NCI-H1092 (cell line): ENCODE results near the gene LYPD4.
"Not testable (repeated sequence)": the region's sequence is repeated elsewhere in the genome, so short reads cannot be mapped to it uniquely, and the experiment has no call there.

Experiments
- DNase-seq: peaks from one replicate; lab custom pipeline; 2025; lab: John Stamatoyannopoulos, UW

Gene LYPD4

DNA sequence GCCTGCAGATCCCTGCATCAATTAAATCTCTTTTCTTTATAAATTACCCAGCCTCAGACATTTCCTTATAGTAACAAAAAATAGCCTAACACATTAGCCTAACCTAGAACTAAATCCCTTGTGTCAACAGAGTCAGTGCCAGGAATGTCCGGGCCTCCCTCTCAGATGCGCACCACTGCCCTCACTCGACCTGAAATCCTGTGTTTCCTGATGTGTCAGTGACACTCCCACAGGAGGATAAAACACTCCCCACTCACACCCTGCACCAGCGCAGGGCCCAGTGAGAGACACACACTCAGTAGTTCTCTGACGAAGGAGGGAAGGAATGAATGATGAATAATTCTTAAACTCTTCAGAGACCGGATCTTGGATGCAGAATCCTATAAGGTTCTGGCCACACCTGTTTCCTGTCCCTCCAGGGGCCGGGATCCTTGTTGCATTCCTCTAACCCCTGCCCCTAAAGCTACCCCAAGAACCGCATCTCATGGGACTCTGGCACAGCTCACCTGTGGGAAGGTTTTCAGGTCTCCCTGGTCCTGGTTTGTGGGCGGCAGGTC, 45.0 kb downstream of the LYPD4 start:
- no peak for DNase-seq

DNA sequence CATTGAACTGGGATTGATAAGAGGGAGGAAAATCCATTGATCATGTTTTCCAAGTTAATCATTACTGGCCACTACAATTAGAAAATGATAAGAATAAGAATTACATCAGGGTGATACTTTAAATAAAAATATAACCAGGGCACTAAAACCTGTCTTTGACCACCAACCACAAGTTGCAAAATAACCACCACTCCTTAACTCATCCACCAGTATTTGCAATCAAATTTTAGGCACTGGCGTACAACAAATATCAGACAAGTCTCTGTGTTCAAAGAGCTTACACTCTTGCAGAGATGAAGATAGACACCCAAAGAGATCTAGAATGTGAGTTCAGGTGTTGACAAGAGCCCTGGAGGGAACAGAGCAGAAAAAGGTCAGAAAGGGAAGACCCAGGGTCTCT, 47.6 kb downstream of the LYPD4 start:
- DNase-seq = no peak

DNA sequence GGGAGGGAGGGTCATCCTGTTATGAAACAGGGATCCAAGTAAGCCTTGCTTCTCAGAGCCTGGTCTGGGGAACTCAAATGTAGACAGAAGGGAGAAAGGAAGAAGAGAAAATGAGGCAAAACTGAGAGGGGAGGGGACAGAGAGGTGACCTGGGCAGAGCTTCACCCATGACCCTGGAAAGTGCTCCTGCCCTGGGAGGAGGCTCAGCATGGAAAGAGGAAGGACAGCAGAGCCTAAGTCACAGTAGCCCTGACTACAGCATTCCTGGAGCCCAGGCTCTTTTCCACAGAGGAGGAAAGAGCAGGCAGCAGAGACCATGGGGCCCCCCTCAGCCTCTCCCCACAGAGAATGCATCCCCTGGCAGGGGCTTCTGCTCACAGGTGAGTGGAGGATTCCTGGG, 48.1 kb downstream of the LYPD4 start, which contains the start of gene CEACAM3:
TSS of gene CEACAM3 (plus strand) at position 226 of the 400 bp plus-strand sequence. CDS start at position 317, 91 bp downstream.
- no peak for DNase-seq

DNA sequence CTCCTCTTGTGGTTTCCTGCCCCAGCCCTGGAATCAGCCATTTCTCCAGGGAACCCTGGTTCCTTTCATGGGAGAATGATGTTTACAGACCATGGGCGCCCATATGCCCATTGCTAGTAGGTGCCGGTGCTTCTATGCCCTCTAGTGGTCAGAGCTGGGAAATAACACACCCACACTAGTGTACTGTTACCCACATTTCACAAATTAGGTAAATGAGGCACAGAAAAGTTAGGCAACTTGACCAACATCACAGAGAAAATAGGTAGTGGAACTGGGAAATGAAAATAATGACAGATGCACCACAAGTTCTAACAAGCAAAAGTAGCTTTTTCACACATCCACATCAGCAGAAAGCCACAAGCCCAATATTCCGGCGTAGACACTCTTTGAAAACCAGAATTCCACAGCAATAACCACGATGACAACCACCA, 49.4 kb downstream of the LYPD4 start:
- peak; percentile 54 for DNase-seq

DNA sequence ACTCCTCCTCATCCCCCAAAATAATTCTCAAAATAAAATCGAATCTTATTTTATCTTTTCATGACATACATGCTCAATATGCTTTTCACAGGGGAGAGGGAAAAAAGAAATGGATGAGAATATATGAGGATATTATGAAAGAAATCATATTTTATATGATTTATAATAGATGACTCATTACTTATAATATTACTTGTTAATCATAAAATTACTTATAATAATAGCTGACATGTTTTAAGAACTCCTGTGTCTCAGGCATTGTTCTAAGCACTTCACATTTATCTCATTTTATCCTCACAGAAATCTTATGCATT, 51.1 kb downstream of the LYPD4 start:
- DNase-seq = no peak

DNA sequence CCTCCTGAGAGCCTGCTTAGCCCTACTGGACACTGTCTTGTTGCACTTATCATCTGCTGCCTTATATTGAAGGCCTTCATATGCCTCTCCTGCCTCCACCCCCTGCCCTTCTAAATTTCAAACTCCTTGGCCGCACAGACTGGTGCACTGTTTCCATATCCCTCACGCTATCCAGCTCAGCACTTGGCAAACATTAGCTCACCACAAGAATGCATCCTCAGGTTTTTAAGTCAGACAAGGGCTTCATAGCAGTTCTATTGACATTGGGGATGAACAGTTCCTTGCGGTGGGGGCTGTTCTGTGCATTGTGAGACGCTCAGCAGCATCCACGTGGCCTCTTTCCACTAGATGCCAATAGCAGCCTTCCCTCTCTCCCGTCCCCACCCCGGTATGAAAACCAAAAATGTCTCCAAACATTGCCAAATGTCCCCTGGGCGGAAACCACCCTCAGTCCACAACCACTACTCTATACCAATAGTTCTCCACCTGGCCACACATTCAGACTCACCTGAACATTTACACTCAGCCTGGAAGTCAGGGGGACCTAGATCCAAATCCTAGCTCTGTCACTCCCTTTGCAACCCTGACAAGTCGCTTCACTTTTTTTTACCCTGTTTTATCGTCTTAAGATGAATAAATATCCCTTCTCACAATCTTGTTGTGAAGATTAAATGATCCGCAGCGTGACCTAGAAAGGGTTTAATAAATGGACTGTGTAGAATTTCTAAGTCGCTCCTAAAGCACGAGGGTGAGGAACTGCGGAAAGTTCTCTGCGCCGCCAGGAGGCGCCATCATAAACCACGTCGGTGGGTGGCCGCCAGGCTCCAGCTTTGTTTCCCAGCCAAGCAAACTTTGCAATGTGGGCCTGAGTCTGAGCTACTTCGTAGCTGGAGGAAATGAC, 51.7 kb downstream of the LYPD4 start:
- DNase-seq = no peak

DNA sequence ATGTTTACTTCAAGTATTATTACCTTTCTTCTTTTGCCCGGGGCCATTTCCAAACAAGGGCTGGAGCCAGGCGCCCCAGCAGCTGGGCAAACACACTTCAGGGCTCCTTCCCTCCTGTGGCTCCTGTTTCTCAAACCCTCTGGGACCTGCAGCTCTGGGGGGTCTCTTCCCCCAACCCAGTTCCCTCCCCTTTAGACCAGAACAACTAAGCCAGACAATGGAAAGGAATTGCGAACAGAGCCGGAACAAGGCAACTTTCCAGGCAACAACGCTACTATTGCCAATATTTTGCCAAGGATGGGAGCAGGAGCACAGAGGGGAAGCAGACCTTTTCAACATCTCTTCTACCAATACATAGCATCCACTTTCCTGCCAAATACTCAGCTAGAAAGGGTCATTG, 55.4 kb downstream of the LYPD4 start:
- peak; percentile 83 for DNase-seq

DNA sequence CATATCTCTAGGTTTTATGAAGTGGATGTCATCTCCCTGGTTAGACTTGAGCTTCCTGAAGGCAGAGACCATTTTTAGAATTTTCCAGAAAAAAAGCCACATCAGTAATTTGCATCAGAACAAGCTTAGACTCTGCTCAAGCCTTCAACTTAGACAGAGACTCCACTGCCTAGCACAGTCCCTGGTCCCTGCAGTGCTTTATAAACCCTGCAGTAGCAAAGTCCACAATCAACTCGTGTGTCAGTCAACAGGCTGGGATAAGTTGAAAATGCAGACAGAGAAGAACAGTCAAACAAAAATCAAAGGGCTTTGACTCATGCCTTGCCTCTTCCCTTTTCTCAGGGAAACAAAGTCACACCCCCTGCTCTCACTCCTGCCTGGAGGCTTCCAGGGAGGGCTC, 56.0 kb downstream of the LYPD4 start:
- DNase-seq = not testable (repeated sequence)
